ENCODE results near the gene ANKRD42.

Gene ANKRD42

GRCh38 chr11:83241291-83241946 is 47.9 kb downstream of the ANKRD42 start:
- DNase-seq: peak; percentile 51
- Histone ChIP-seq H3K9ac (ENCODE audit: low read length) (no peak overlapping the region), H3K36me3 (replicated peaks; ENCODE audit: insufficient read depth, low read length) (no peaks in the 10 kb centered on the region), H3K9me2 (replicated peaks; ENCODE audit: insufficient read depth, low read length) (no peaks in the 10 kb centered on the region), H4K20me1 (ENCODE audit: insufficient read depth, low read length) (no peaks in the 10 kb centered on the region), H3K4me1 (ENCODE audit: low read length) (no peaks in the 10 kb centered on the region), H3F3A (ENCODE audit: insufficient read depth, low read length) (no peaks in the 10 kb centered on the region), H3K4me2 (ENCODE audit: low read depth, low read length) (no peak overlapping the region), H3K27ac (ENCODE audit: low read length) (no peak overlapping the region), H2AFZ (ENCODE audit: low read length) (no peak overlapping the region), H3K9me3 (replicated peaks; ENCODE audit: insufficient read depth, low read length) (no peaks in the 10 kb centered on the region), H3K27me3 (replicated peaks; ENCODE audit: insufficient read depth, low read length) (no peaks in the 10 kb centered on the region), H3K79me2 (ENCODE audit: low read length) (no peaks in the 10 kb centered on the region), H3K4me3 (ENCODE audit: low read length) (no peak overlapping the region)
- TF ChIP-seq EZH2 (optimal IDR thresholded peaks at IDR 0.05; ENCODE audit: low read depth, low read length) (no peak), EZH2phosphoT487 (IDR thresholded peaks at IDR 0.05; ENCODE audit: low read length) (no peak), CTCF (IDR thresholded peaks at IDR 0.05; ENCODE audit: low read length) (peak; percentile 63)

- H3F3A ChIP-seq (ENCODE audit: insufficient read depth, low read length): no peaks in the 10 kb centered on the region
- H3K79me2 ChIP-seq (ENCODE audit: low read length): no peaks in the 10 kb centered on the region
- H3K36me3 ChIP-seq (replicated peaks; ENCODE audit: insufficient read depth, low read length): no peaks in the 10 kb centered on the region
- H3K4me2 ChIP-seq (ENCODE audit: low read depth, low read length): peak overlapping the region; percentile 39; the same call in 1 of the 2 replicates
- no peak for DNase-seq
- H3K4me3 ChIP-seq (ENCODE audit: low read length): no peak overlapping the region
- no peaks in the 10 kb centered on the region for H3K27me3 ChIP-seq (replicated peaks; ENCODE audit: insufficient read depth, low read length)
- TF ChIP-seq EZH2phosphoT487 (IDR thresholded peaks at IDR 0.05; ENCODE audit: low read length): no peak
- H4K20me1 ChIP-seq (ENCODE audit: insufficient read depth, low read length): no peaks in the 10 kb centered on the region
- no peaks in the 10 kb centered on the region for H3K9me3 ChIP-seq (replicated peaks; ENCODE audit: insufficient read depth, low read length)
- H3K9ac ChIP-seq (ENCODE audit: low read length): no peak overlapping the region
- no peak overlapping the region for H3K27ac ChIP-seq (ENCODE audit: low read length)
- H3K9me2 ChIP-seq (replicated peaks; ENCODE audit: insufficient read depth, low read length): no peaks in the 10 kb centered on the region
- H2AFZ ChIP-seq (ENCODE audit: low read length): no peak overlapping the region
- peaks cover 12% of the 10 kb centered on the region for H3K4me1 ChIP-seq (ENCODE audit: low read length)
Observed at GRCh38 chr11:83249445-83249844, 55.9 kb downstream of the ANKRD42 start.

GRCh38 chr11:83249972-83250593 is 56.6 kb downstream of the ANKRD42 start:
- DNase-seq: peak; percentile 54
- no peak overlapping the region for H3K4me3 ChIP-seq (ENCODE audit: low read length)
- H2AFZ ChIP-seq (ENCODE audit: low read length): no peak overlapping the region
- H3K9ac ChIP-seq (ENCODE audit: low read length): no peak overlapping the region
- H3K4me2 ChIP-seq (ENCODE audit: low read depth, low read length): peak overlapping the region; percentile 39; the same call in 1 of the 2 replicates
- H3K27ac ChIP-seq (ENCODE audit: low read length): no peak overlapping the region
- H3K9me3 ChIP-seq (replicated peaks; ENCODE audit: insufficient read depth, low read length): no peaks in the 10 kb centered on the region
- no peaks in the 10 kb centered on the region for H3F3A ChIP-seq (ENCODE audit: insufficient read depth, low read length)
- peaks cover 12% of the 10 kb centered on the region for H3K4me1 ChIP-seq (ENCODE audit: low read length)
- TF ChIP-seq EZH2phosphoT487 (IDR thresholded peaks at IDR 0.05; ENCODE audit: low read length) (no peak), EZH2 (optimal IDR thresholded peaks at IDR 0.05; ENCODE audit: low read depth, low read length) (no peak), CTCF (IDR thresholded peaks at IDR 0.05; ENCODE audit: low read length) (peak; percentile 75)
- no peaks in the 10 kb centered on the region for H3K79me2 ChIP-seq (ENCODE audit: low read length)
- H3K36me3 ChIP-seq (replicated peaks; ENCODE audit: insufficient read depth, low read length): no peaks in the 10 kb centered on the region
- H4K20me1 ChIP-seq (ENCODE audit: insufficient read depth, low read length): no peaks in the 10 kb centered on the region
- no peaks in the 10 kb centered on the region for H3K27me3 ChIP-seq (replicated peaks; ENCODE audit: insufficient read depth, low read length)
- no peaks in the 10 kb centered on the region for H3K9me2 ChIP-seq (replicated peaks; ENCODE audit: insufficient read depth, low read length)

- Histone ChIP-seq H3K27ac (ENCODE audit: low read length) (no peak overlapping the region), H3K4me1 (ENCODE audit: low read length) (peaks cover 12% of the 10 kb centered on the region), H3K36me3 (replicated peaks; ENCODE audit: insufficient read depth, low read length) (no peaks in the 10 kb centered on the region), H3K4me2 (ENCODE audit: low read depth, low read length) (no peak overlapping the region), H3K9me2 (replicated peaks; ENCODE audit: insufficient read depth, low read length) (no peaks in the 10 kb centered on the region), H4K20me1 (ENCODE audit: insufficient read depth, low read length) (no peaks in the 10 kb centered on the region), H3K9ac (ENCODE audit: low read length) (no peak overlapping the region), H3K9me3 (replicated peaks; ENCODE audit: insufficient read depth, low read length) (no peaks in the 10 kb centered on the region), H3K4me3 (ENCODE audit: low read length) (no peak overlapping the region), H2AFZ (ENCODE audit: low read length) (no peak overlapping the region), H3K79me2 (ENCODE audit: low read length) (no peaks in the 10 kb centered on the region), H3K27me3 (replicated peaks; ENCODE audit: insufficient read depth, low read length) (no peaks in the 10 kb centered on the region), H3F3A (ENCODE audit: insufficient read depth, low read length) (no peaks in the 10 kb centered on the region)
- TF ChIP-seq EZH2 (optimal IDR thresholded peaks at IDR 0.05; ENCODE audit: low read depth, low read length): no peak
- no peak for TF ChIP-seq EZH2phosphoT487 (IDR thresholded peaks at IDR 0.05; ENCODE audit: low read length)
- TF ChIP-seq CTCF (IDR thresholded peaks at IDR 0.05; ENCODE audit: low read length): no peak
- no peak for DNase-seq
Observed at GRCh38 chr11:83252266-83252665, 58.8 kb downstream of the ANKRD42 start.

All from MM.1S (cell line).